GM12878 (cell line): Measurements from ENCODE around the gene LCN9. TPM values are rescaled to one million over a fixed set of nuclear protein-coding genes. Genes with fewer than 3 reads are reported as not detected.

Source experiments
- ATAC-seq: fragments of 200-7000 bp; cut with Tn5 transposase; 3 replicates; pipeline ENCODE4 v1.9.1; 2020; ENCODE audit warnings: mild to moderate bottlenecking, moderate library complexity
- BruUV-seq: library from RNA; stranded (reverse); fragments of 400-500 nt; replicated peaks from 2 replicates; lab custom pipeline; 2021; lab: Mats Ljungman, UMichigan
- CTCF ChIA-PET: fragments of 300-600 bp; sonication (Branson Sonifier 250); formaldehyde crosslinking; extraction: SDS; loops from one replicate; lab custom pipeline; 2021; ENCODE audit warnings: inconsistent platforms; lab: Yijun Ruan, JAX
- POLR2A ChIA-PET: fragments of 350-600 bp; formaldehyde crosslinking; extraction: SDS; loops from one replicate; lab custom pipeline; 2021; ENCODE audit warnings: inconsistent platforms; lab: Charles Lee
- RAD21 ChIA-PET: fragments of 300-600 bp; sonication (Branson Sonifier 250); formaldehyde crosslinking; loops from one replicate; lab custom pipeline; 2023; ENCODE audit warnings: antibody characterized with exemption; ENCODE audit not compliant: unreplicated experiment; lab: Charles Lee
- SMC1A ChIA-PET: fragments of 300-600 bp; sonication (Branson Sonifier 250); formaldehyde crosslinking; loops from one replicate; lab custom pipeline; 2023; ENCODE audit not compliant: unreplicated experiment, uncharacterized antibody; lab: Charles Lee
- DNase-seq: peaks from one replicate; pipeline ENCODE4 v3.0.0-alpha.2; 2011; ENCODE audit warnings: low read depth, low spot score
- FAIRE-seq: peaks from 3 replicates; lab custom pipeline; 2011; peaks lifted over from hg19 to GRCh38; lab: Jason Lieb, UNC
- H2AFZ ChIP-seq: 2 replicates; pipeline ENCODE4 v1.6.0; 2011; ENCODE audit warnings: low read depth, low read length, control low read depth; ENCODE audit not compliant: control insufficient read depth
- H3K27ac ChIP-seq: 2 replicates; pipeline ENCODE4 v1.5.1; 2011; ENCODE audit warnings: control low read depth; ENCODE audit not compliant: control insufficient read depth, insufficient read depth
- H3K27me3 ChIP-seq, 2 experiments: replicated peaks in 1 of 2; 2 replicates each; pipeline versions ENCODE4 v1.6.0 to v1.6.1; 2011; ENCODE audit warnings: low read length in 1 of 2; ENCODE audit not compliant: control insufficient read depth in 2 of 2, insufficient read depth in 2 of 2
- H3K36me3 ChIP-seq, 2 experiments: 2 replicates each; pipeline ENCODE4 v1.5.1; 2011; ENCODE audit warnings: low read length in 1 of 2; ENCODE audit not compliant: control insufficient read depth in 2 of 2, insufficient read depth in 2 of 2
- H3K4me1 ChIP-seq: 2 replicates; pipeline ENCODE4 v1.6.1; 2011; ENCODE audit warnings: mild to moderate bottlenecking, low read length, moderate library complexity, mixed read lengths; ENCODE audit not compliant: control insufficient read depth, insufficient read depth
- H3K4me2 ChIP-seq: 2 replicates; pipeline ENCODE4 v1.6.0; 2011; ENCODE audit warnings: control low read depth; ENCODE audit not compliant: control insufficient read depth, insufficient read depth
- H3K4me3 ChIP-seq: fragments of 200-600 bp; sonication (generic); 2 replicates; pipeline ENCODE4 v1.5.1; 2016
- H3K79me2 ChIP-seq: 2 replicates; pipeline ENCODE4 v1.6.0; 2011; ENCODE audit warnings: low read length; ENCODE audit not compliant: control insufficient read depth, insufficient read depth
- H3K9ac ChIP-seq: 2 replicates; pipeline ENCODE4 v1.8.0; 2011; ENCODE audit warnings: low read length, control low read depth, mixed read lengths; ENCODE audit not compliant: control insufficient read depth, insufficient read depth
- H3K9me3 ChIP-seq: replicated peaks from 3 replicates; pipeline ENCODE4 v1.5.1; 2011; ENCODE audit warnings: mild to moderate bottlenecking, low read length; ENCODE audit not compliant: control insufficient read depth, insufficient read depth
- H4K20me1 ChIP-seq: 2 replicates; pipeline ENCODE4 v1.6.0; 2011; ENCODE audit not compliant: control insufficient read depth, insufficient read depth
- BACH1 ChIP-seq: fragments of 450-650 bp; IDR thresholded peaks from 2 replicates; pipeline ENCODE4 v1.6.1; 2017; ENCODE audit warnings: mild to moderate bottlenecking, borderline replicate concordance
- CREB1 ChIP-seq: IDR thresholded peaks from 2 replicates; pipeline ENCODE4 v1.6.1; 2012; ENCODE audit warnings: low read depth, mild to moderate bottlenecking, inconsistent platforms
- EGR1 ChIP-seq, 2 experiments: IDR thresholded peaks; 1 replicate in 1 of 2; 2 replicates in 1 of 2; pipeline ENCODE4 v1.6.1; 2011 to 2012; ENCODE audit warnings: low read depth in 2 of 2, low read length in 2 of 2, borderline replicate concordance in 1 of 2, mild to moderate bottlenecking in 1 of 2, moderate library complexity in 1 of 2
- IKZF1 ChIP-seq: fragments of 450-650 bp; conservative IDR thresholded peaks from 2 replicates; pipeline ENCODE4 v1.6.1; 2017; ENCODE audit warnings: antibody characterized with exemption, mild to moderate bottlenecking
- KAT2A ChIP-seq: conservative IDR thresholded peaks from 2 replicates; pipeline ENCODE4 v1.6.1; 2011; ENCODE audit warnings: low read depth, low read length; ENCODE audit not compliant: control insufficient read depth
- MEF2A ChIP-seq: IDR thresholded peaks from 2 replicates; pipeline ENCODE4 v1.6.1; 2011; ENCODE audit warnings: low read depth, mild to moderate bottlenecking, low read length, moderate library complexity; ENCODE audit not compliant: insufficient read depth
- NFYB ChIP-seq: IDR thresholded peaks from 2 replicates; pipeline ENCODE4 v1.6.1; 2011; ENCODE audit warnings: low read depth, mild to moderate bottlenecking, low read length, improper control_type of control experiment, moderate library complexity; ENCODE audit not compliant: insufficient read depth
- POU2F2 ChIP-seq: IDR thresholded peaks from 3 replicates; pipeline ENCODE4 v1.6.1; 2011; ENCODE audit warnings: low read depth, mild to moderate bottlenecking, low read length, borderline replicate concordance
- RCOR1 ChIP-seq: conservative IDR thresholded peaks from 2 replicates; pipeline ENCODE4 v1.6.1; 2012; ENCODE audit warnings: low read depth, low read length, improper control_type of control experiment
- RFX5 ChIP-seq: IDR thresholded peaks from 2 replicates; pipeline ENCODE4 v1.6.1; 2011; ENCODE audit warnings: low read depth, low read length, improper control_type of control experiment
- RUNX3 ChIP-seq: IDR thresholded peaks from 2 replicates; pipeline ENCODE4 v1.6.1; 2012; ENCODE audit warnings: low read length, inconsistent platforms
- SIN3A ChIP-seq: IDR thresholded peaks from 2 replicates; pipeline ENCODE4 v1.6.1; 2012; ENCODE audit warnings: low read depth, low read length, improper control_type of control experiment
- SMAD1 ChIP-seq: fragments of 450-650 bp; IDR thresholded peaks from 2 replicates; pipeline ENCODE4 v1.6.1; 2018; ENCODE audit warnings: mild to moderate bottlenecking, low read depth; ENCODE audit not compliant: partially characterized antibody
- SUZ12 ChIP-seq: fragments of 200-600 bp; sonication (generic); IDR thresholded peaks from one replicate; pipeline ENCODE4 v1.6.1; 2018; ENCODE audit warnings: antibody characterized with exemption, mild to moderate bottlenecking; ENCODE audit not compliant: unreplicated experiment
- ZNF384 ChIP-seq: IDR thresholded peaks from 2 replicates; pipeline ENCODE4 v1.6.1; 2012; ENCODE audit warnings: low read depth, mild to moderate bottlenecking, low read length, improper control_type of control experiment, borderline replicate concordance
- WGBS: methylation state at CpG from one replicate; pipeline ENCODE4 v1.1.6; 2016; ENCODE audit warnings: low lambda C conversion rate; ENCODE audit not compliant: insufficient replicate concordance, insufficient coverage; ENCODE audit errors: missing lambda C conversion rate; 5-methylcytosine and 5-hydroxymethylcytosine counted together
- in situ Hi-C: fragments of 300-500 bp; cut with MboI; formaldehyde crosslinking; loops from 9 replicates; pipeline ENCODE4 v1.14.3; 2018; ENCODE audit warnings: mixed read lengths
- intact Hi-C: fragments of 100-400 bp; cut with micrococcal nuclease; formaldehyde crosslinking; loops from one replicate; pipeline ENCODE4 v1.14.2; 2022; ENCODE audit not compliant: unreplicated experiment
- polyA plus RNA-seq, 11 experiments: library from polyadenylated mRNA; depleted of rRNA in 4 of 11; unstranded in 6 of 11; stranded (reverse) in 5 of 11; fragments of >200 nt; fragmentation: Nextera tagmentation in 4 of 11; fragmentation: Illumina TruSeq in 1 of 11; extraction: Ambion mirVana in 4 of 11; extraction: Trizol in 1 of 11; gene quantifications; 1 replicate in 1 of 11; 2 replicates in 10 of 11; pipeline versions ENCODE4 v1.2.1 to v1.2.3, GENCODE V29; 2011 to 2016; ENCODE audit warnings: inconsistent platforms in 2 of 11, missing spikeins in 2 of 11, low read depth in 1 of 11
- total RNA-seq, 4 experiments: library from RNA; depleted of rRNA in 3 of 4; stranded (reverse); fragments of >200 nt in 3 of 4; fragmentation: Illumina TruSeq in 1 of 4; extraction: Trizol in 1 of 4; gene quantifications; 2 replicates each; pipeline versions ENCODE4 v1.2.1 to v1.2.3, GENCODE V29; 2013 to 2021
- TF ChIP-seq, protein P1 (sequence below): IDR thresholded peaks from 2 replicates; pipeline ENCODE4 v1.6.1; 2012; ENCODE audit warnings: mild to moderate bottlenecking, low read depth, low read length
- TF ChIP-seq, protein P2 (sequence below): IDR thresholded peaks from 2 replicates; pipeline ENCODE4 v1.6.1; 2011; ENCODE audit warnings: low read depth, low read length, improper control_type of control experiment, borderline replicate concordance
- TF ChIP-seq, protein P3 (sequence below): fragments of 450-650 bp; IDR thresholded peaks from 2 replicates; pipeline ENCODE4 v1.6.1; 2016; ENCODE audit warnings: mild to moderate bottlenecking, moderate library complexity, borderline replicate concordance

Gene LCN9
- total and polyA plus RNA-seq, 10 of the 15 experiments (the other 5 are each of a cell fraction or from before 2014, with no cell fraction given), result not detected

DNA sequence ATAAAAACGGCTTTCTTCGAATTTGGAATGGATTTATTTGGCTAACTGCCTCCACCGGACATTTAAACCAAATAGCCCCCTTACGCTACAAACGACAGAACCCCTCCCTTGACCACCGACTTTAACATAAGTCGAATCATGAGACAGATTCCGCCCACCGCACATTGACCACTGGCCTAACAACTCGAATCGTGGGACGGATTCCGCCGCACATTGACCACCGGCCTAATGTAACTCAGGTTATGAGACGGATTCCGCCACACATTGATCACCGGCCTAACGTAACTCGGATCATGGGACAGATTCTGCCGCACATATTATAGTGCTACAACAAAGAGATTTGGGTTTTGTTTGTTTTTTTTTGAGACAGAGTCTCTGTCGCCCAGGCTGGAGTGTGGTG is 2.7 kb upstream of the LCN9 start:
- in situ Hi-C loops, result no loop called here
- SMC1A ChIA-PET, result no interaction called here
- TF ChIP-seq CREB1 (no peak), POU2F2 (no peak), NFYB (no peak), ZNF384 (no peak), SUZ12 (no peak), MEF2A (no peak), EGR1 (IDR thresholded peaks at IDR 0.05; ENCODE audit: borderline replicate concordance in 1 of 2, low read depth in 2 of 2, low read length in 2 of 2) (no peak), KAT2A (no peak), RFX5 (no peak), SMAD1 (no peak), BACH1 (no peak), RUNX3 (no peak), IKZF1 (no peak), SIN3A (no peak), RCOR1 (no peak)
- TF ChIP-seq, protein P1, sequence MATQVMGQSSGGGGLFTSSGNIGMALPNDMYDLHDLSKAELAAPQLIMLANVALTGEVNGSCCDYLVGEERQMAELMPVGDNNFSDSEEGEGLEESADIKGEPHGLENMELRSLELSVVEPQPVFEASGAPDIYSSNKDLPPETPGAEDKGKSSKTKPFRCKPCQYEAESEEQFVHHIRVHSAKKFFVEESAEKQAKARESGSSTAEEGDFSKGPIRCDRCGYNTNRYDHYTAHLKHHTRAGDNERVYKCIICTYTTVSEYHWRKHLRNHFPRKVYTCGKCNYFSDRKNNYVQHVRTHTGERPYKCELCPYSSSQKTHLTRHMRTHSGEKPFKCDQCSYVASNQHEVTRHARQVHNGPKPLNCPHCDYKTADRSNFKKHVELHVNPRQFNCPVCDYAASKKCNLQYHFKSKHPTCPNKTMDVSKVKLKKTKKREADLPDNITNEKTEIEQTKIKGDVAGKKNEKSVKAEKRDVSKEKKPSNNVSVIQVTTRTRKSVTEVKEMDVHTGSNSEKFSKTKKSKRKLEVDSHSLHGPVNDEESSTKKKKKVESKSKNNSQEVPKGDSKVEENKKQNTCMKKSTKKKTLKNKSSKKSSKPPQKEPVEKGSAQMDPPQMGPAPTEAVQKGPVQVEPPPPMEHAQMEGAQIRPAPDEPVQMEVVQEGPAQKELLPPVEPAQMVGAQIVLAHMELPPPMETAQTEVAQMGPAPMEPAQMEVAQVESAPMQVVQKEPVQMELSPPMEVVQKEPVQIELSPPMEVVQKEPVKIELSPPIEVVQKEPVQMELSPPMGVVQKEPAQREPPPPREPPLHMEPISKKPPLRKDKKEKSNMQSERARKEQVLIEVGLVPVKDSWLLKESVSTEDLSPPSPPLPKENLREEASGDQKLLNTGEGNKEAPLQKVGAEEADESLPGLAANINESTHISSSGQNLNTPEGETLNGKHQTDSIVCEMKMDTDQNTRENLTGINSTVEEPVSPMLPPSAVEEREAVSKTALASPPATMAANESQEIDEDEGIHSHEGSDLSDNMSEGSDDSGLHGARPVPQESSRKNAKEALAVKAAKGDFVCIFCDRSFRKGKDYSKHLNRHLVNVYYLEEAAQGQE, result no peak
- TF ChIP-seq, protein P2, sequence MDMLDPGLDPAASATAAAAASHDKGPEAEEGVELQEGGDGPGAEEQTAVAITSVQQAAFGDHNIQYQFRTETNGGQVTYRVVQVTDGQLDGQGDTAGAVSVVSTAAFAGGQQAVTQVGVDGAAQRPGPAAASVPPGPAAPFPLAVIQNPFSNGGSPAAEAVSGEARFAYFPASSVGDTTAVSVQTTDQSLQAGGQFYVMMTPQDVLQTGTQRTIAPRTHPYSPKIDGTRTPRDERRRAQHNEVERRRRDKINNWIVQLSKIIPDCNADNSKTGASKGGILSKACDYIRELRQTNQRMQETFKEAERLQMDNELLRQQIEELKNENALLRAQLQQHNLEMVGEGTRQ, result no peak
- TF ChIP-seq, protein P3, sequence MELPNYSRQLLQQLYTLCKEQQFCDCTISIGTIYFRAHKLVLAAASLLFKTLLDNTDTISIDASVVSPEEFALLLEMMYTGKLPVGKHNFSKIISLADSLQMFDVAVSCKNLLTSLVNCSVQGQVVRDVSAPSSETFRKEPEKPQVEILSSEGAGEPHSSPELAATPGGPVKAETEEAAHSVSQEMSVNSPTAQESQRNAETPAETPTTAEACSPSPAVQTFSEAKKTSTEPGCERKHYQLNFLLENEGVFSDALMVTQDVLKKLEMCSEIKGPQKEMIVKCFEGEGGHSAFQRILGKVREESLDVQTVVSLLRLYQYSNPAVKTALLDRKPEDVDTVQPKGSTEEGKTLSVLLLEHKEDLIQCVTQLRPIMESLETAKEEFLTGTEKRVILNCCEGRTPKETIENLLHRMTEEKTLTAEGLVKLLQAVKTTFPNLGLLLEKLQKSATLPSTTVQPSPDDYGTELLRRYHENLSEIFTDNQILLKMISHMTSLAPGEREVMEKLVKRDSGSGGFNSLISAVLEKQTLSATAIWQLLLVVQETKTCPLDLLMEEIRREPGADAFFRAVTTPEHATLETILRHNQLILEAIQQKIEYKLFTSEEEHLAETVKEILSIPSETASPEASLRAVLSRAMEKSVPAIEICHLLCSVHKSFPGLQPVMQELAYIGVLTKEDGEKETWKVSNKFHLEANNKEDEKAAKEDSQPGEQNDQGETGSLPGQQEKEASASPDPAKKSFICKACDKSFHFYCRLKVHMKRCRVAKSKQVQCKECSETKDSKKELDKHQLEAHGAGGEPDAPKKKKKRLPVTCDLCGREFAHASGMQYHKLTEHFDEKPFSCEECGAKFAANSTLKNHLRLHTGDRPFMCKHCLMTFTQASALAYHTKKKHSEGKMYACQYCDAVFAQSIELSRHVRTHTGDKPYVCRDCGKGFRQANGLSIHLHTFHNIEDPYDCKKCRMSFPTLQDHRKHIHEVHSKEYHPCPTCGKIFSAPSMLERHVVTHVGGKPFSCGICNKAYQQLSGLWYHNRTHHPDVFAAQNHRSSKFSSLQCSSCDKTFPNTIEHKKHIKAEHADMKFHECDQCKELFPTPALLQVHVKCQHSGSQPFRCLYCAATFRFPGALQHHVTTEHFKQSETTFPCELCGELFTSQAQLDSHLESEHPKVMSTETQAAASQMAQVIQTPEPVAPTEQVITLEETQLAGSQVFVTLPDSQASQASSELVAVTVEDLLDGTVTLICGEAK, result no peak

More for the DNA sequence above, 2.7 kb upstream of the LCN9 start:
- no peak for FAIRE-seq
- Histone ChIP-seq H3K27ac (no peak overlapping the region), H3K4me2 (no peak overlapping the region), H3K79me2 (no peaks in the 10 kb centered on the region), H3K9ac (no peak overlapping the region), H3K9me3 (no peaks in the 10 kb centered on the region), H3K36me3 (no peaks in the 10 kb centered on the region), H3K27me3 (no peaks in the 10 kb centered on the region; a peak in 1 of 4 replicates), H3K4me1 (no peaks in the 10 kb centered on the region), H3K4me3 (no peak overlapping the region), H2AFZ (no peak overlapping the region), H4K20me1 (no peaks in the 10 kb centered on the region)
- no peak for DNase-seq
- POLR2A ChIA-PET, result no interaction called here
- no peak for ATAC-seq
- RAD21 ChIA-PET, result no interaction called here
- BruUV-seq, result no TSS peak
- intact Hi-C loops, result no loop called here
- WGBS, result 68% methylated on average over 22 of the region's 22 CpGs
- CTCF ChIA-PET, result no interaction called here
